Ascending aorta (tissue), 2 donors: ENCODE results near the gene TTLL11. TPM values are rescaled to one million over a fixed set of nuclear protein-coding genes. Genes with fewer than 3 reads are reported as not detected.
A peak's percentile ranks its signal among the peaks of the same experiment; 100 is the strongest.

Experiments used
- DNase-seq, 2 donors: peaks; one replicate each; pipeline ENCODE4 v3.0.0-alpha.2; 2019; ENCODE audit warnings: low spot score in 2 of 2
- H3K27ac ChIP-seq, 2 donors: fragments of 200-600 bp; sonication (generic); one replicate each; pipeline ENCODE4 v1.5.1; 2016 to 2017; ENCODE audit warnings: mild to moderate bottlenecking in 1 of 2
- H3K27me3 ChIP-seq: fragments of 200-600 bp; sonication (generic); one replicate; pipeline ENCODE4 v1.5.1; 2017
- H3K36me3 ChIP-seq, 2 donors: fragments of 200-600 bp; sonication (generic); one replicate each; pipeline ENCODE4 v1.5.1; 2016
- H3K4me1 ChIP-seq, 2 donors: fragments of 200-600 bp; sonication (generic); one replicate each; pipeline ENCODE4 v1.5.1; 2016 to 2017; ENCODE audit warnings: mild to moderate bottlenecking in 1 of 2
- H3K4me3 ChIP-seq, 2 donors: fragments of 200-600 bp; sonication (generic); one replicate each; pipeline ENCODE4 v1.5.1; 2016 to 2017; ENCODE audit warnings: mild to moderate bottlenecking in 1 of 2
- H3K9me3 ChIP-seq, 2 donors: fragments of 200-600 bp; sonication (generic); one replicate each; pipeline ENCODE4 v1.5.1; 2016
- CTCF ChIP-seq, 3 experiments: fragments of 200-600 bp in 2 of 3; fragments of 450-650 bp in 1 of 3; sonication (generic) in 2 of 3; IDR thresholded peaks; one replicate each; pipeline ENCODE4 v1.5.1; 2016 to 2019; ENCODE audit warnings: antibody characterized with exemption in 3 of 3, mild to moderate bottlenecking in 1 of 3, moderate library complexity in 1 of 3
- intact Hi-C: fragments of 100-400 bp; cut with DNase I; formaldehyde crosslinking; loops from one replicate; pipeline ENCODE4 v1.15.1; 2023
- total RNA-seq: library from RNA; depleted of rRNA; stranded (reverse); fragments of >200 nt; gene quantifications from one replicate; pipeline ENCODE4 v1.1.0, GENCODE V29; 2016

Gene TTLL11
- total RNA-seq, 1 donor from 2014 or later = 18.5 TPM

- intact Hi-C loops = no loop called here
- Histone ChIP-seq H3K4me1 (peaks cover 3 to 14% of the 10 kb centered on the region in 2 donors), H3K27me3 (no peaks in the 10 kb centered on the region), H3K9me3 (peaks cover 0 to 18% of the 10 kb centered on the region in 2 donors), H3K4me3 (peak overlapping the region in 1 of 2 donors; percentile 7), H3K27ac (peak overlapping the region; percentile 63 to 75), H3K36me3 (no peaks in the 10 kb centered on the region)
- DNase-seq = no peak
- TF ChIP-seq CTCF (IDR thresholded peaks at IDR 0.05) = no peak
These were observed 240.9 kb downstream of the TTLL11 start for GRCh38 chr9:121852241-121852640.

GRCh38 chr9:121851641-121852091 is 241.4 kb downstream of the TTLL11 start:
- no peak overlapping the region for H3K27ac ChIP-seq
- H3K27me3 ChIP-seq = no peaks in the 10 kb centered on the region
- no peak for DNase-seq
- no peaks in the 10 kb centered on the region for H3K36me3 ChIP-seq
- peaks cover 3 to 14% of the 10 kb centered on the region in 2 donors for H3K4me1 ChIP-seq
- H3K4me3 ChIP-seq = no peak overlapping the region
- no peak for TF ChIP-seq CTCF (IDR thresholded peaks at IDR 0.05)
- peaks cover 0 to 19% of the 10 kb centered on the region in 2 donors for H3K9me3 ChIP-seq
- intact Hi-C loops = no loop called here

GRCh38 chr9:121850366-121850765 is 242.7 kb downstream of the TTLL11 start:
- no peaks in the 10 kb centered on the region for H3K36me3 ChIP-seq
- DNase-seq = no peak
- H3K27me3 ChIP-seq = no peaks in the 10 kb centered on the region
- TF ChIP-seq CTCF (IDR thresholded peaks at IDR 0.05) = no peak
- no peak overlapping the region for H3K27ac ChIP-seq
- no peak overlapping the region for H3K4me3 ChIP-seq
- intact Hi-C loops = no loop called here
- peaks cover 3 to 14% of the 10 kb centered on the region in 2 donors for H3K4me1 ChIP-seq
- H3K9me3 ChIP-seq = peaks cover 0 to 21% of the 10 kb centered on the region in 2 donors

GRCh38 chr9:121849554-121849953 is 243.6 kb downstream of the TTLL11 start:
- no peak for TF ChIP-seq CTCF (IDR thresholded peaks at IDR 0.05)
- Histone ChIP-seq H3K9me3 (peaks cover 0 to 29% of the 10 kb centered on the region in 2 donors), H3K4me1 (peaks cover 3 to 14% of the 10 kb centered on the region in 2 donors), H3K27me3 (no peaks in the 10 kb centered on the region), H3K36me3 (no peaks in the 10 kb centered on the region), H3K4me3 (no peak overlapping the region), H3K27ac (no peak overlapping the region)
- no peak for DNase-seq
- intact Hi-C loops = no loop called here

GRCh38 chr9:121844562-121844961 is 248.5 kb downstream of the TTLL11 start:
- intact Hi-C loops = no loop called here
- H3K27ac ChIP-seq = no peak overlapping the region

More at GRCh38 chr9:121844562-121844961, 248.5 kb downstream of the TTLL11 start:
- H3K9me3 ChIP-seq = peaks cover 0 to 30% of the 10 kb centered on the region in 2 donors
- peaks cover 6 to 10% of the 10 kb centered on the region in 2 donors for H3K4me1 ChIP-seq
- no peaks in the 10 kb centered on the region for H3K27me3 ChIP-seq
- DNase-seq = no peak
- H3K36me3 ChIP-seq = peaks cover 0 to 4% of the 10 kb centered on the region in 2 donors
- H3K4me3 ChIP-seq = no peak overlapping the region
- no peak for TF ChIP-seq CTCF (IDR thresholded peaks at IDR 0.05)
